GM12891 (cell line): ENCODE data around the gene NFKBIE.

Experiments used
- PAX5 ChIP-seq: IDR thresholded peaks from 2 replicates; pipeline ENCODE4 v1.6.1; 2011; ENCODE audit warnings: low read length, moderate library complexity, mild to moderate bottlenecking; ENCODE audit not compliant: insufficient read depth, severe bottlenecking
- POLR2A ChIP-seq: IDR thresholded peaks from 2 replicates; pipeline ENCODE4 v1.6.1; 2011; ENCODE audit warnings: low read depth, low read length, control low read depth
- POLR2AphosphoS5 ChIP-seq: IDR thresholded peaks from 2 replicates; pipeline ENCODE4 v1.6.1; 2011; ENCODE audit warnings: low read depth, low read length, control low read depth
- SPI1 ChIP-seq: IDR thresholded peaks from 2 replicates; pipeline ENCODE4 v1.6.1; 2011; ENCODE audit warnings: low read depth, low read length, control low read depth
- TAF1 ChIP-seq: IDR thresholded peaks from 2 replicates; pipeline ENCODE4 v1.6.1; 2011; ENCODE audit warnings: low read depth, low read length, control low read depth

DNA sequence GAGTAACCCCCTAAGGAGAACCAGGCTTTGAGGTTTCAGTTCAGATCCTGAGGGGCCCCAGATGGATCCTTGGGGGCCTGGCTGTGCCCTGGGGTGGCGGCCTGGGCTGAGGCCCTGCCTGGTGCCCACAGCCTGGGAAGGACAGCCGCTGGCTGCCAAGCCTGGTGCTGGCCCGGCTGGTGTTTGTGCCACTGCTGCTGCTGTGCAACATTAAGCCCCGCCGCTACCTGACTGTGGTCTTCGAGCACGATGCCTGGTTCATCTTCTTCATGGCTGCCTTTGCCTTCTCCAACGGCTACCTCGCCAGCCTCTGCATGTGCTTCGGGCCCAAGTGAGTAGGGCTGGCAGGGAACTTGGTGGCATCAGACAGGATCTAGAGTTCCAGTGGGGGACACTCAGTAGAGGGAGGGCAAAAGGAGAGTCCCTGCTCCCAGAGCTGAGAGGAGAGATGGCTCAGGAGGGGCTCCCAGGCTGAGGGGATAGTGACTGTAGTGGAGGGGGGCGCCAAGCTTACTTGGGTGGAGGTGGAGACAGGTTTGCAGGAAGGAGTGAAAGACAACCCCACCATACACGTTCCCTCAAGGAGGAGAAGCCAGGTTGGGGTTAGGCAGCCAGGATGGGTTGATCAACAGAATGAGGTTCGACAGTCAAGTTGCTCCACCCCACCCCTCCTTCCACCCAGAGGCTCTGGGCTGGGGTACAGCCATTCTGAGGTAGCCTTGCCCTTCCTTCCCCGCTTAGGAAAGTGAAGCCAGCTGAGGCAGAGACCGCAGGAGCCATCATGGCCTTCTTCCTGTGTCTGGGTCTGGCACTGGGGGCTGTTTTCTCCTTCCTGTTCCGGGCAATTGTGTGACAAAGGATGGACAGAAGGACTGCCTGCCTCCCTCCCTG lies 32.4 kb downstream of the NFKBIE start:
- TF ChIP-seq POLR2A: no peak
- no peak for TF ChIP-seq POLR2AphosphoS5
- TF ChIP-seq PAX5: no peak
- no peak for TF ChIP-seq SPI1
- TF ChIP-seq TAF1: no peak
